ENCODE results near the gene ITPRID2. TPM values are rescaled to one million over a fixed set of nuclear protein-coding genes. Genes with fewer than 3 reads are reported as not detected.

Gene ITPRID2
- total and polyA plus RNA-seq, 7 donors = 31.6 to 73.3 (median 56.4) TPM

DNA sequence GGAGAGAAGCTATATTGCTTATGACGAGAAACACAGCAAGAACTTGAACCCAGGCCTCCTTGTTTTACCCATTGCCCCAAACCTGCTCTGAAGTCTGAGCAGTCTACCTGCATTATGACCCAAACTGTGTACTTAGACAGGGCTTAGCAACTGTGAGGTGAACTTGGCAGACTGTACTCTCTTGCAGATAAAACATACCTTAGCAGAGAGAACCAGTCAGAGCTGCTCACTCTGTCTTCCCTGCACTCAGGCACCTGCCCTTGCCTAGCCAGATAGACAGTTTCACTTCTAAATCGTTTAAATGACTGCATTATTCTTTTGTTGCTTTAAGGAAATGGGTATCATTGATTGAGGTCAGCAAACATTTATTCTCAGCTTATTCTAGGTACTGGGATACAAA lies 20.3 kb downstream of the ITPRID2 start:
- Histone ChIP-seq H3K9me3 (no peaks in the 10 kb centered on the region), H3K36me3 (ENCODE audit: insufficient read depth in 1 of 2, low read depth in 1 of 2) (peaks cover 14 to 76% of the 10 kb centered on the region in 2 donors), H3K27me3 (ENCODE audit: insufficient read depth in 3 of 3, low read length in 2 of 3) (no peaks in the 10 kb centered on the region), H3K4me3 (no peak overlapping the region), H3K4me1 (no peaks in the 10 kb centered on the region), H3K27ac (no peak overlapping the region)
- WGBS, 3 donors = 47 to 85% (median 79%) methylated on average over 2 of the region's 2 CpGs
- intact Hi-C loops (cut with DNase I) = no loop called here
- TF ChIP-seq, protein P1, sequence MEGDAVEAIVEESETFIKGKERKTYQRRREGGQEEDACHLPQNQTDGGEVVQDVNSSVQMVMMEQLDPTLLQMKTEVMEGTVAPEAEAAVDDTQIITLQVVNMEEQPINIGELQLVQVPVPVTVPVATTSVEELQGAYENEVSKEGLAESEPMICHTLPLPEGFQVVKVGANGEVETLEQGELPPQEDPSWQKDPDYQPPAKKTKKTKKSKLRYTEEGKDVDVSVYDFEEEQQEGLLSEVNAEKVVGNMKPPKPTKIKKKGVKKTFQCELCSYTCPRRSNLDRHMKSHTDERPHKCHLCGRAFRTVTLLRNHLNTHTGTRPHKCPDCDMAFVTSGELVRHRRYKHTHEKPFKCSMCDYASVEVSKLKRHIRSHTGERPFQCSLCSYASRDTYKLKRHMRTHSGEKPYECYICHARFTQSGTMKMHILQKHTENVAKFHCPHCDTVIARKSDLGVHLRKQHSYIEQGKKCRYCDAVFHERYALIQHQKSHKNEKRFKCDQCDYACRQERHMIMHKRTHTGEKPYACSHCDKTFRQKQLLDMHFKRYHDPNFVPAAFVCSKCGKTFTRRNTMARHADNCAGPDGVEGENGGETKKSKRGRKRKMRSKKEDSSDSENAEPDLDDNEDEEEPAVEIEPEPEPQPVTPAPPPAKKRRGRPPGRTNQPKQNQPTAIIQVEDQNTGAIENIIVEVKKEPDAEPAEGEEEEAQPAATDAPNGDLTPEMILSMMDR (IDR thresholded peaks at IDR 0.05) = no peak
- no peak for ATAC-seq
- DNase-seq = no peak

DNA sequence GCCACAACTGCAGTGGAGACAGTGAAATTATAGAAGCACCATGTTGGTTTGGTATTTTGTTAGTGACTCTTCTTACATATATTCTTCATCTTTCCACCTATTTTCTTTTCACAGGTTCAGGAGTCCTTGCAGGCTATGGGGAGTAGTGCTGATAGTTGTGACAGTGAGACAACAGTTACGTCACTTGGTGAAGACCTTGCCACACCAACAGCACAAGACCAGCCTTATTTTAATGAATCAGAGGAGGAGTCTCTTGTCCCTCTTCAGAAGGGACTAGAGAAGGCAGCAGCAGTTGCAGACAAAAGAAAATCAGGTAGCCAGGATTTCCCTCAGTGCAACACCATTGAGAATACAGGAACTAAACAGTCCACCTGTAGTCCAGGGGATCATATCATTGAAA lies 23.6 kb downstream of the ITPRID2 start:
- Histone ChIP-seq H3K4me1 (no peaks in the 10 kb centered on the region), H3K4me3 (no peak overlapping the region), H3K27me3 (ENCODE audit: insufficient read depth in 3 of 3, low read length in 2 of 3) (no peaks in the 10 kb centered on the region), H3K27ac (no peak overlapping the region), H3K9me3 (no peaks in the 10 kb centered on the region), H3K36me3 (ENCODE audit: insufficient read depth in 1 of 2, low read depth in 1 of 2) (peaks cover 16 to 100% of the 10 kb centered on the region in 2 donors)
- 94 to 100% (median 96%) methylated on average over 1 of the region's 1 CpG for WGBS, 3 donors
- DNase-seq = no peak
- ATAC-seq = no peak
- intact Hi-C loops (cut with DNase I) = loop anchor here in 1 of 2 donors (1.0 kb wide), 1 partner anchor 11 kb away; no protein-coding TSS in a partner anchor
- TF ChIP-seq, protein P1 (IDR thresholded peaks at IDR 0.05) = no peak

DNA sequence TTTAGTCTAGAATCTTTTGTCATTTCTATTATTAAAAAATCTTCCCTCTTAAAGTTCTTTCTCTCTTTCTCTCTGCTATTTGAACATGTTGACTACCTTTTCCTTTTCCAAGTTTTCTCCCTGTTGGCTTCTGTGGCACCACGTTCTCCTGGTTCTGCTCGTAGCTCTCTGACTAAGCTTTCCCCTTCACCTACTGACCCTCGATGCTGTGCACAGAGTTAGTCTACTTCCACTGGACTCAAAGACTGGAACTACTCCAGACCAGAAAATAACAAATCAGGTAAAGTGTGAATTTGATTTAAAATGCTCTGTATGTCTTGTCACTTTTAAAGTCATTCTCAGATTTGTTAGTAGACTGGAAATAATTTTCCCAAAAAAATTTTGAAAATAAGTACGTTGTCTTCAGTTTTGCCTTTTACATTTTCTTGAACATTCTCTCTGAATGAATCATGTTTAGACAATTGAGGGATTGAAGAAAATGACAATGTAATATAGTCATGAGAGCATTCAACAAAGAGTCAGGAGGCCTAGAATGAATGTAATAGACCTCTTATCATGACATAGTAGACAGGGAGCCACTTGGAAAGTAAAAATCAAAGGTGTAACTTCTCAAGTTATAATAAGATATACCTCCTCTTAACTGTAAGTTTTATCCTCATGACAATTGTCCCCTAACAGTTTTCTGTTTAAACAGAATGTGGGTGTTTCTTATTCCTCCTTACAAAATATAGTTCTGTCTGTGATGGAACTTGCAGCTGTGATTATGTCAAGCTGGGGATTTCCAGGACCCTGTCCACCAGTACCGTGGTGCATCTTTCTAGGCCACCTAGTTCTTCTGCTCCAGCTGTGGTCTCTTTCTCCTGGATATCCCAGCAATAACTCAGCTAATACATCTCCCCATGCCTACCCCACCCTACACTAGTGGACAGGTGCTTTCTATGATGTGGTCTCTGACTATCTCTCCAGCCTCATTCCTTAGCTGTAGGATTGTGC lies 25.5 kb downstream of the ITPRID2 start:
- intact Hi-C loops (cut with DNase I) = no loop called here
- H3K27me3 ChIP-seq (ENCODE audit: insufficient read depth in 3 of 3, low read length in 2 of 3) = no peaks in the 10 kb centered on the region
- no peak overlapping the region for H3K27ac ChIP-seq
- TF ChIP-seq, protein P1 (IDR thresholded peaks at IDR 0.05) = no peak
- ATAC-seq (no peak), DNase-seq (no peak)
- WGBS, 3 donors = 74 to 79% (median 75%) methylated on average over 5 of the region's 5 CpGs
- peaks cover 16 to 100% of the 10 kb centered on the region in 2 donors for H3K36me3 ChIP-seq (ENCODE audit: insufficient read depth in 1 of 2, low read depth in 1 of 2)
- H3K9me3 ChIP-seq = no peaks in the 10 kb centered on the region
- no peaks in the 10 kb centered on the region for H3K4me1 ChIP-seq
- no peak overlapping the region for H3K4me3 ChIP-seq

DNA sequence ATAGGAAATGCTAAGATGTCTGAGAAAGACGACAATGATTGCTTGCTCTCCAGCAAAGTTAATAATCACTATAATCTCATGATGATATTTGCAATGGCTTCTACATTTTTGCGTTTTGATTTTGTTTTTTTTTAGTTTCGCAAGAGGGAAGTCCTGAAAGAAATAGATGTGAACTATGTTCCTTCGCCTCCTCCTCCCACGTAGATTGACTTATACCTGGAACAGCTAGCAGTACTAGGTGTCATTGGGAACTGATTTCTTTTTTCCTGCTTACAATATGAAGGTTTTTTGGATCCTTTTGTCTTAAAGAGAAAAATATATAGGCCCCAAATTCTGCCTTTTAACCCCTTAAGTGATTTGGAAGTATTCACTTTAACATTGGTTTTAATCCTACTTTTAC lies 26.7 kb downstream of the ITPRID2 start:
- ATAC-seq (no peak), DNase-seq (no peak)
- Histone ChIP-seq H3K4me1 (no peaks in the 10 kb centered on the region), H3K36me3 (ENCODE audit: insufficient read depth in 1 of 2, low read depth in 1 of 2) (peaks cover 16 to 100% of the 10 kb centered on the region in 2 donors), H3K27me3 (ENCODE audit: insufficient read depth in 3 of 3, low read length in 2 of 3) (no peaks in the 10 kb centered on the region), H3K9me3 (no peaks in the 10 kb centered on the region), H3K27ac (no peak overlapping the region), H3K4me3 (no peak overlapping the region)
- TF ChIP-seq, protein P1 (IDR thresholded peaks at IDR 0.05) = no peak
- intact Hi-C loops (cut with DNase I) = no loop called here
- 92 to 95% (median 94%) methylated on average over 5 of the region's 5 CpGs for WGBS, 3 donors
